Neuron (in vitro differentiated cells): ENCODE data around the gene DTWD2.
"Not testable (repeated sequence)": the region's sequence is repeated elsewhere in the genome, so short reads cannot be mapped to it uniquely, and the experiment has no call there.

Experiments used
- H2AFZ ChIP-seq: one replicate; pipeline ENCODE4 v1.6.1; 2013; ENCODE audit warnings: low read depth, mild to moderate bottlenecking, inconsistent platforms, low read length, moderate library complexity
- H3K27me3 ChIP-seq: one replicate; pipeline ENCODE4 v1.6.1; 2013; ENCODE audit warnings: low read length; ENCODE audit not compliant: insufficient read depth
- H3K36me3 ChIP-seq: one replicate; pipeline ENCODE4 v1.6.1; 2013; ENCODE audit warnings: low read length; ENCODE audit not compliant: insufficient read depth
- H3K4me1 ChIP-seq: one replicate; pipeline ENCODE4 v1.6.1; 2013; ENCODE audit warnings: low read length; ENCODE audit not compliant: insufficient read depth
- H3K4me3 ChIP-seq: 2 replicates; pipeline ENCODE4 v1.5.1; 2013; ENCODE audit warnings: mild to moderate bottlenecking, low read length, moderate library complexity
- H3K9me3 ChIP-seq: one replicate; pipeline ENCODE4 v1.6.1; 2013; ENCODE audit warnings: low read length

The DTWD2 gene

GRCh38 chr5:119019949-119020348 is 31.6 kb upstream of the DTWD2 start:
- H3K36me3 ChIP-seq, result no peaks in the 10 kb centered on the region
- H3K27me3 ChIP-seq, result no peaks in the 10 kb centered on the region
- no peaks in the 10 kb centered on the region for H3K4me1 ChIP-seq
- H2AFZ ChIP-seq, result no peak overlapping the region
- no peak overlapping the region for H3K4me3 ChIP-seq
- H3K9me3 ChIP-seq, result no peaks in the 10 kb centered on the region

GRCh38 chr5:119019501-119019900 is 31.2 kb upstream of the DTWD2 start:
- Histone ChIP-seq H3K27me3 (no peaks in the 10 kb centered on the region), H3K36me3 (no peaks in the 10 kb centered on the region), H3K4me1 (no peaks in the 10 kb centered on the region), H2AFZ (no peak overlapping the region), H3K4me3 (no peak overlapping the region), H3K9me3 (no peaks in the 10 kb centered on the region)

GRCh38 chr5:119017994-119018393 is 29.6 kb upstream of the DTWD2 start:
- Histone ChIP-seq H3K4me1 (no peaks in the 10 kb centered on the region), H3K27me3 (no peaks in the 10 kb centered on the region), H3K36me3 (no peaks in the 10 kb centered on the region), H3K9me3 (no peaks in the 10 kb centered on the region), H2AFZ (no peak overlapping the region), H3K4me3 (no peak overlapping the region)

GRCh38 chr5:119016125-119016774 is 27.9 kb upstream of the DTWD2 start:
- Histone ChIP-seq H3K36me3 (no peaks in the 10 kb centered on the region), H3K4me1 (no peaks in the 10 kb centered on the region), H3K9me3 (no peaks in the 10 kb centered on the region), H3K4me3 (no peak overlapping the region), H2AFZ (no peak overlapping the region), H3K27me3 (no peaks in the 10 kb centered on the region)

- H3K4me1 ChIP-seq, result no peaks in the 10 kb centered on the region
- H3K36me3 ChIP-seq, result no peaks in the 10 kb centered on the region
- H3K4me3 ChIP-seq, result no peak overlapping the region
- no peaks in the 10 kb centered on the region for H3K9me3 ChIP-seq
- H3K27me3 ChIP-seq, result no peaks in the 10 kb centered on the region
- no peak overlapping the region for H2AFZ ChIP-seq
Measured at GRCh38 chr5:119011186-119011585, 22.8 kb upstream of the DTWD2 start.

- H3K9me3 ChIP-seq, result no peaks in the 10 kb centered on the region
- no peak overlapping the region for H2AFZ ChIP-seq
- H3K4me3 ChIP-seq, result no peak overlapping the region
- H3K4me1 ChIP-seq, result no peaks in the 10 kb centered on the region
- no peaks in the 10 kb centered on the region for H3K36me3 ChIP-seq
- H3K27me3 ChIP-seq, result no peaks in the 10 kb centered on the region
Measured at GRCh38 chr5:119010206-119010605, 21.9 kb upstream of the DTWD2 start.

GRCh38 chr5:119009131-119009530 is 20.8 kb upstream of the DTWD2 start:
- H3K9me3 ChIP-seq, result no peaks in the 10 kb centered on the region
- H3K27me3 ChIP-seq, result no peaks in the 10 kb centered on the region
- no peaks in the 10 kb centered on the region for H3K36me3 ChIP-seq
- no peaks in the 10 kb centered on the region for H3K4me1 ChIP-seq
- no peak overlapping the region for H2AFZ ChIP-seq
- no peak overlapping the region for H3K4me3 ChIP-seq

GRCh38 chr5:118999696-119000095 is 11.3 kb upstream of the DTWD2 start:
- Histone ChIP-seq H3K27me3 (no peaks in the 10 kb centered on the region), H3K9me3 (peaks cover 2% of the 10 kb centered on the region), H3K36me3 (no peaks in the 10 kb centered on the region), H3K4me1 (no peaks in the 10 kb centered on the region), H3K4me3 (no peak overlapping the region), H2AFZ (no peak overlapping the region)

- H2AFZ ChIP-seq, H3K4me1 ChIP-seq, H3K4me3 ChIP-seq, H3K36me3 ChIP-seq, H3K27me3 ChIP-seq, H3K9me3 ChIP-seq: not testable (repeated sequence)
Measured at GRCh38 chr5:118998861-118999260, 10.5 kb upstream of the DTWD2 start.

- Histone ChIP-seq H3K36me3 (no peaks in the 10 kb centered on the region), H3K4me3 (no peak overlapping the region), H3K4me1 (no peaks in the 10 kb centered on the region), H2AFZ (no peak overlapping the region), H3K9me3 (peaks cover 2% of the 10 kb centered on the region), H3K27me3 (no peaks in the 10 kb centered on the region)
Measured at GRCh38 chr5:118996098-118996497, 7.8 kb upstream of the DTWD2 start.

GRCh38 chr5:118994595-118994994 is 6.2 kb upstream of the DTWD2 start:
- Histone ChIP-seq H3K4me1 (no peaks in the 10 kb centered on the region), H3K36me3 (no peaks in the 10 kb centered on the region), H3K4me3 (no peak overlapping the region), H3K9me3 (no peaks in the 10 kb centered on the region), H3K27me3 (no peaks in the 10 kb centered on the region), H2AFZ (no peak overlapping the region)

- H3K36me3 ChIP-seq, H3K27me3 ChIP-seq, H3K4me3 ChIP-seq, H2AFZ ChIP-seq, H3K4me1 ChIP-seq, H3K9me3 ChIP-seq: not testable (repeated sequence)
Measured at GRCh38 chr5:118993118-118993517, 4.8 kb upstream of the DTWD2 start.

GRCh38 chr5:118992055-118992454 is 3.7 kb upstream of the DTWD2 start:
- not testable (repeated sequence) for H3K9me3 ChIP-seq, H2AFZ ChIP-seq, H3K4me3 ChIP-seq, H3K36me3 ChIP-seq, H3K27me3 ChIP-seq
- peaks cover 13% of the 10 kb centered on the region for H3K4me1 ChIP-seq

- peaks cover 13% of the 10 kb centered on the region for H3K4me1 ChIP-seq
Measured at GRCh38 chr5:118990582-118990981, 2.2 kb upstream of the DTWD2 start.

More at GRCh38 chr5:118990582-118990981, 2.2 kb upstream of the DTWD2 start:
- H3K27me3 ChIP-seq, result no peaks in the 10 kb centered on the region
- H3K9me3 ChIP-seq, result no peaks in the 10 kb centered on the region
- no peak overlapping the region for H2AFZ ChIP-seq
- H3K36me3 ChIP-seq, result no peaks in the 10 kb centered on the region
- no peak overlapping the region for H3K4me3 ChIP-seq
